KOPT-K1 (cell line): ENCODE data around the gene COL25A1.
"Not testable (repeated sequence)": the region's sequence is repeated elsewhere in the genome, so short reads cannot be mapped to it uniquely, and the experiment has no call there.

Source experiments
- H3K27ac ChIP-seq: fragments of 200-600 bp; sonication (generic); 2 replicates; pipeline ENCODE4 v1.5.1; 2016; ENCODE audit warnings: antibody characterized with exemption, mild to moderate bottlenecking, low read depth, low read length; ENCODE audit not compliant: poor library complexity, severe bottlenecking
- H3K36me3 ChIP-seq: fragments of 200-600 bp; sonication (generic); 2 replicates; pipeline ENCODE4 v1.5.1; 2017; ENCODE audit warnings: antibody characterized with exemption, mild to moderate bottlenecking, low read length, moderate library complexity; ENCODE audit not compliant: insufficient read depth
- H3K9me3 ChIP-seq: fragments of 200-600 bp; sonication (generic); 2 replicates; pipeline ENCODE4 v1.5.1; 2017; ENCODE audit warnings: antibody characterized with exemption, low read length, mild to moderate bottlenecking; ENCODE audit not compliant: insufficient read depth, poor library complexity, severe bottlenecking

Gene COL25A1

DNA sequence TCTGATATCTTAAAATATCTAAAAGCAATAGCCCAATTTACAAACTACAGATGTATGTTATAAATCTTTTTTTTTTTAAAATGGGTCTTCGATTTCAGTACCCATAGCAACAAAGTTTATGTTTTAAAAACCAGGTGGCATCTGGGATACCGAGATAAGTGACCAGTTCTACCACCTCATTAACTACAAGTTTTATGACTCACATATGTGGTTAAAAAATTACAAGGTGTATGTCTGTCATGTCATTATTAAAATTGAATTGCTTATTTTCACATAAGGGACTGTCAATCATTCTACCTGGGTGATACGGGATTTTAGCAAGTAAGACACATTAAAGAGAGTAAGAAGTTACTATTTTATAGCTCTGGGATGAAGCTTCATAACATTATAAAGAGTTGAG is 347.6 kb downstream of the COL25A1 start:
- Histone ChIP-seq H3K36me3 (no peaks in the 10 kb centered on the region), H3K27ac (no peak overlapping the region), H3K9me3 (no peaks in the 10 kb centered on the region)

DNA sequence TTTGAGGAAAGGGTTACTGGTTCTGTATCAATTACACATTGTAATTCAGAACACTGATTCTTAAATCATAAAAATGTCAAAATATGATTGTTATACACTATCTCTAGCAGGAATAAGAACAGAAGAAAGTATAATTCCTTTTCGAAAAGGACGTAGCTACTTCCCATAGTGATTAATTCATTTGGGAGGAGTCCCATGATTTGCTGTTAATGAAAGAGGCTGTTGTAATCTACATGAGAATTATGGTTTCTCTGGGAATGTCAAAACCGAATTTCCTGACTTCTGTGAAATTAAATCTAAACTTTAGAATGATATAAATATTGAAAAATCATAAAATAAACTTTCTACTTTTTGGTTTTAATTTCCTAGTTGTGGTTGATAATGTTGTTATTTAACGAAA is 348.5 kb downstream of the COL25A1 start:
- no peak overlapping the region for H3K27ac ChIP-seq
- H3K9me3 ChIP-seq, result no peaks in the 10 kb centered on the region
- no peaks in the 10 kb centered on the region for H3K36me3 ChIP-seq

- H3K9me3 ChIP-seq, result no peaks in the 10 kb centered on the region
These were observed 352.1 kb downstream of the COL25A1 start for GRCh38 chr4:108950158-108950915.

DNA sequence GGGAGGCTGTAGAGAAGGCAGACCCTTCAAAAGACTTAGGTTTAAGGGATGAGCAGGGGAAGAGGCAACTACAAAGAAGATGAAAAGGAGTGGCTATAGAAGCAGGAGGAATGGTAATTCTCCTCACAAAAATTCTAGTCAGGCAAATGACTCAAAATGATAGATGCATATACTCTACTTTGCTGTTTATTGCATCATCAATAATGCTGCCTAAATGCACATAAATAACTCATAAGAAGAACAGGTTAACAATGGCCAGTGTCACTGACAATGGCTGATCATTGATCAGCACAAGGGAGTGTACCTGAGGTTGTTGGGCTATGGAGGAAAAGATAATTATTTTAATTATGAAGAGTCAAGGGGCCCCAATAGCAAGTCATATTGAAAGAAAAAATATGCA is 354.9 kb downstream of the COL25A1 start:
- Histone ChIP-seq H3K9me3 (no peaks in the 10 kb centered on the region), H3K36me3 (no peaks in the 10 kb centered on the region), H3K27ac (no peak overlapping the region)

More at GRCh38 chr4:108950158-108950915, 352.1 kb downstream of the COL25A1 start:
- Histone ChIP-seq H3K36me3 (no peaks in the 10 kb centered on the region), H3K27ac (no peak overlapping the region)

DNA sequence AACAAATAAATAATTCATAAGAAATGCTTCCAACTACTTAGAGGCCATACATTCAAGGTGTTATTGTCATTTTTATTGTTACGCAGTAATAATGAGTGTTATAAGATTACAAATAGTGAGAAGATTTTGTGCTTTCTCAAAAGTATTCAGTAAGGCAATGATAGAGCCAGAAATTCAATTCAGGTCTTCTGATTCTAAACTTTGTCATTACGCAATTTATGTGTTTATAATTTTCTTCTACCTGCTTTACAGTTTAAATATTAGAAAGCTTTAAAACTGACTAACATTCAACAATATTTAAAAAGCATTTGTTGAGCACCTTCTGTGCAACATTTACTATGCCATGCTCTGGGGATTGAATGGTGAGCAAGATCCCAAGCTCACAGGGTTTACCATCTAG is 356.2 kb downstream of the COL25A1 start:
- Histone ChIP-seq H3K9me3 (no peaks in the 10 kb centered on the region), H3K36me3 (no peaks in the 10 kb centered on the region), H3K27ac (no peak overlapping the region)

- Histone ChIP-seq H3K36me3 (no peaks in the 10 kb centered on the region), H3K9me3 (no peaks in the 10 kb centered on the region), H3K27ac (no peak overlapping the region)
These were observed 358.4 kb downstream of the COL25A1 start for GRCh38 chr4:108943976-108944591.

DNA sequence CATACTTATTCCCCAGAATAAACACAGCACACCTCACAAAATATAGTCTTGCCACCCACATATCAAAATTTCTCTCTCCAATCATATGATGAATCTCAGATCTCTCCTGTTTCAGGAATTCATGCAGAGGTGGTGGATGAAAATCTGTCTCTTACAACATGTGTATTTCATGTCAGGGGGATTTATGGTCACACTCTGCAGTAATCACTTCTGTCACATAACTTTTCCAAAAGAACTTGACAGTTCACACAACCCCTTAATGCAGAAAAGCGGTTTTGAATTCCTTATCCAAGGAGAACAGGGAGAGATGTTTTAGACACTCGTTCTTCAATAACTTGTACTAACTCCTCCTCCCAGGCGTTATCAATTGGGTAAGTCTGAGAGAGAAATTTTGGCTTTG is 359.1 kb downstream of the COL25A1 start:
- Histone ChIP-seq H3K36me3 (no peaks in the 10 kb centered on the region), H3K27ac (no peak overlapping the region), H3K9me3 (no peaks in the 10 kb centered on the region)

DNA sequence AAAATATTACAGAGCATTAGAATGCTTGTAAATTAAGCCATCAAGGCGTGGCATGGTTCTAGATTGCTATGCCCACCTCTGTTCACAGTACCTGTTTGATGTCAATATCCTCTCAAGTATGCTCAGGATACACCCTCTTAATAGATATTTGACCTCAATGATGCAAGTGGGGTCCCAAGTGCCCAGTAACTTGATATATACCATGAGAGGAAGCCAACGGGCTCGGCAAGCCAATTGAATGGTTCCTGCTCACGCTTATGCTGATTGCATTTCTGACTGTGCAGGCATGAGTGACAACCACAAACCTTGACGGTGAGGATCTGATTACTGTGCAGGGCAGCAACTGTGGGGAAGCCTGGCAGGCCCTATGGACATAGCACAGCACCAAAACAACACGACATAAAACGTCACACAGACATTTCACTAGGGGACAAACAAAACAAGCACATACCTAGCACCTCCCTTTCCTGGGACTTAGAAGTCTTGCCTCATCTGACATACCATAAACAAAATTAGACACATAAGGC is 360.5 kb downstream of the COL25A1 start:
- H3K36me3 ChIP-seq, result no peaks in the 10 kb centered on the region
- no peaks in the 10 kb centered on the region for H3K9me3 ChIP-seq
- no peak overlapping the region for H3K27ac ChIP-seq

- H3K36me3 ChIP-seq, result no peaks in the 10 kb centered on the region
- H3K9me3 ChIP-seq, result no peaks in the 10 kb centered on the region
- no peak overlapping the region for H3K27ac ChIP-seq
These were observed 361.8 kb downstream of the COL25A1 start for GRCh38 chr4:108940634-108941033.

GRCh38 chr4:108940149-108940548 is 362.3 kb downstream of the COL25A1 start:
- H3K9me3 ChIP-seq, result no peaks in the 10 kb centered on the region
- no peak overlapping the region for H3K27ac ChIP-seq
- no peaks in the 10 kb centered on the region for H3K36me3 ChIP-seq

DNA sequence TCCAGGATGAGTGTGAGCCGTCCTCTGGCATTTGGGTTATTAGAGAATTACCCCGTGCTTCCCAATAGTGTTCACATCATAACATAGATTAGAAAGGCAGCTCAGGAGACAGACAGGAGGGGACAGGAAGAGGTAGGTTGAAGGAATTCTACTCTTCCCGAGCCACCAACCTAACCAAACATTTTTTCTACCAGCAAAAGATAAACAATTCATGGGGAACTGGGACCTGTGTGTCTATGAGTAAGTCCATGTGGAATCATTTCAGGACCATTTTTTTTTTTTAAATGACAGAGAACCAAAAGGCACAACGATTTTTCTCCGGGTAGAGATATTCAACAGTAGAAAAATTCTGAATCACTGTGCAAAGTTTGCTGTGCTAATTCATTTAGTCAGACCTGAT is 365.4 kb downstream of the COL25A1 start:
- Histone ChIP-seq H3K9me3 (no peaks in the 10 kb centered on the region), H3K27ac (no peak overlapping the region), H3K36me3 (no peaks in the 10 kb centered on the region)

GRCh38 chr4:108933925-108934324 is 368.5 kb downstream of the COL25A1 start:
- H3K9me3 ChIP-seq, H3K27ac ChIP-seq, H3K36me3 ChIP-seq: not testable (repeated sequence)

GRCh38 chr4:108933046-108933445 is 369.4 kb downstream of the COL25A1 start:
- H3K36me3 ChIP-seq, result no peaks in the 10 kb centered on the region
- no peaks in the 10 kb centered on the region for H3K9me3 ChIP-seq
- no peak overlapping the region for H3K27ac ChIP-seq

DNA sequence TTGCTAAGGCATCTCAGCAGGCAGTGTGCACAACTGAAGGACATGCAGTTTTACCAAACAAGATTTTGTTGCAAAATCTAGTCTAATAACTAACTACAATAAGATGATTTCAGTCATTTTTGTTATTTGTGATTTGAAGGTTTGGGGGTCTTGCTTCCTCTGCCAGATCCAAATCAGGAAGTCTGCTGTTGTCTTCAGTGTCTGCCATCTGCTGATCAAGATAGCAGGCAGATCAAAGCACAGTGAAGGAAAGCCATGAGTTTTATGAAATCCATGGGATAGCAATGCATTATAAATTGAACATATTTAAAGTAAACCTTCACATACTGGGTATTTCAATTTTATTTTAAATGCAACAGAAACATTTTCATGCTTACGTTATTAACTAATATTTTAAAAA is 370.5 kb downstream of the COL25A1 start:
- H3K27ac ChIP-seq, result no peak overlapping the region
- no peaks in the 10 kb centered on the region for H3K36me3 ChIP-seq
- no peaks in the 10 kb centered on the region for H3K9me3 ChIP-seq

GRCh38 chr4:108930186-108930585 is 372.3 kb downstream of the COL25A1 start:
- Histone ChIP-seq H3K27ac (no peak overlapping the region), H3K36me3 (no peaks in the 10 kb centered on the region), H3K9me3 (no peaks in the 10 kb centered on the region)

DNA sequence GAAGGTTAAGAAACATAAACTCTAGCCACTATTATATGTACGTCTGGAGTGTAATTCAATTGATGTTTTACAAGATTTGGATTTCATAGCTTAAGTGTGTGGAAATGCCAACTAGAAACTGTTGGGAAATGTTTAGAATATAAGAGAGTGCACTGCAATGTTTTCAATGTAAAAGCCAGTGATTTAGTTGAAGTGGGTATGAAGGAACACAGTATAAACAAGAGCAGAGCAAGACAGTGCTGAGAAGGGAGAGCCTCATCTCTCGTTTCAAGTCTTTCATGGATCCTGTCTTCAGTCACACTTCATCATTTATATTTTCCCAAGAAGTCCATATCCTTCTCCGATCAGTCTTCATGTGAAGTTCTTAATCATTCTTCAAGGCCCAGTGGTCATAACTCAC is 375.7 kb downstream of the COL25A1 start:
- Histone ChIP-seq H3K9me3 (no peaks in the 10 kb centered on the region), H3K36me3 (no peaks in the 10 kb centered on the region), H3K27ac (no peak overlapping the region)
